Testis (tissue), 2 donors: Measurements from ENCODE around the gene GPR50.

Source experiments
- CTCF ChIP-seq, 3 experiments: fragments of 450-650 bp in 2 of 3; fragments of 200-600 bp in 1 of 3; sonication (generic) in 1 of 3; IDR thresholded peaks; one replicate each; pipeline ENCODE4 v1.5.1; 2016 to 2019; ENCODE audit warnings: antibody characterized with exemption in 3 of 3, mild to moderate bottlenecking in 2 of 3, moderate library complexity in 1 of 3
- POLR2A ChIP-seq: fragments of 450-650 bp; IDR thresholded peaks from one replicate; pipeline ENCODE4 v1.6.1; 2017; ENCODE audit warnings: antibody characterized with exemption, mild to moderate bottlenecking, moderate library complexity

GRCh38 chrX:151169783-151170182 lies 6.6 kb upstream of the GPR50 start:
- no peak for TF ChIP-seq CTCF (IDR thresholded peaks at IDR 0.05)
- TF ChIP-seq POLR2A: no peak
